GM19023 (cell line): Measurements from ENCODE around the gene PTPRZ1.

Experiments used
- ATAC-seq: cut with Tn5 transposase; IDR thresholded peaks from one replicate; pipeline ENCODE4 v1.9.1; 2021; ENCODE audit warnings: mild to moderate bottlenecking, moderate library complexity; ENCODE audit not compliant: unreplicated experiment

Gene PTPRZ1

DNA sequence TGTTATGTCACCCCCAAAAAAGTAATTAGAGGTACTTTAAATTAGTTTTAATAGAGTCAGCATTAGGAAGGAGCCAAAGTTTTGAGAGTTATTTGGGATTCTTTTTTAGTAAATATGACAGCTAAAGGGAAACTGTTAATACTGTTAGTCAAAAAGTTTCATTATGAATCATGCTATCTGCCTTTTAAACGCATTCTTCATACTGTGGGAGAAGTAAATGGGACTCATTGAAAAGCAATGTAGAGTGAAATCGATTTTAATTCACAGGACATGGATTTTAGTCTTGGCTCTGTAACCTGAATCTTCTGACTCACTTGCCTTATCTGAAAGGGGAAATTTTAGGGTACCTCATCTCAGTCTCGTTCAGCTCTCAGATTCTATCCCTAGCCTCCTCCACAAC, 165.9 kb downstream of the PTPRZ1 start:
- no peak for ATAC-seq

DNA sequence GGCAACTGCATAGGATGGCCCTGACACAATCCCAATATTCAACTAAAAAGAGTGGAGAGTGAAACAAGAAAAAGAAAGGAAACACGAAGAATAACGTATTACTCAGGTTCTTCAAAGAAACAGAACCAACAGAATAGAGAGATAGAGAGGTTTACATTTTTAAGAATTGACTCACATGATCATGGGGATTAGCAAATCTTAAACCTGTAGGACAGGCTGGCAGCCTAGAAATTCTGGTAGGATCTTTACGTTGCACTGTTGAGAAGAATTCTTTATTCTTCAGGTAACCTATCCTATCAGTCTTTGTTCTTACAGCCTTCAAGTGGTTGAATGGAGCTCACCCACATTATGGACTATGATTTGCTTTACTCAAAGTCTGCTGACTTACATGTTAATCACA, 167.2 kb downstream of the PTPRZ1 start:
- no peak for ATAC-seq

DNA sequence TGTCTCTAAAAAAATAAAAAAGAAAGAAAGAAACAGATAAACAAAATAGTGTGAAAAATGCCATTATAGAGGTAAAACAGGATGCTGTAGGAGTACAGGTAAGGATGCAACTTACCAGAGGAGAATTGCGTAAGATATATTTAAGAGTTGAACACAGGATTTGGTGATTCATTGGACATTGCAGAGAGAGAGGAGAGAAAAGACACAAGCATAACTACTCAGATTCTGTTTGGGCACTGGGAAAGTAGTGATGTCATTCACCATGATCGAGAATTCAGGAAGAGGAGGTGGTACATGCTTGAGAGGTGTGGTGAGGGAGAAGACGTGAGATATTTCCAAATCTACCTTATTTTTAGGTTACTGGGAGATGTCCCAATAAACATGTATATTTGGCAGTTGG, 173.4 kb downstream of the PTPRZ1 start:
- ATAC-seq: no peak

DNA sequence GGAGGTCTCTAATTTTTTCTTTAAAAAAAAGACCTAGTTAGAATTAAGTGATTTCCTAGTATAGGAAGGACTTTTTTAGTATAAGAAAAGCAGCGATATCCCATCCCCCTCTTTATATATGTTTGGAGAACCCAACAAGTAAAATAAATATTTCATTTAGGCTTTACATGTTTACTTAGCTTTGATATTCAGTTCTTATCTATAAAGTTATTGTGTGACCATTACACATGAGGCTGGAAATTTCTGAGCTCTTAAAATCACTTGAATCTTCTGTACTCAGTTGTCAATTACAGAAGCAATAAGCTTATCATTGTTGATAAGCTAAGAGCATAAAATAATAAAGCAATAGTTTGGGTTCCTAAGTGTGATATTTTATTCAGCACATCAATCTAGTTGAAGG, 181.4 kb downstream of the PTPRZ1 start:
- no peak for ATAC-seq

DNA sequence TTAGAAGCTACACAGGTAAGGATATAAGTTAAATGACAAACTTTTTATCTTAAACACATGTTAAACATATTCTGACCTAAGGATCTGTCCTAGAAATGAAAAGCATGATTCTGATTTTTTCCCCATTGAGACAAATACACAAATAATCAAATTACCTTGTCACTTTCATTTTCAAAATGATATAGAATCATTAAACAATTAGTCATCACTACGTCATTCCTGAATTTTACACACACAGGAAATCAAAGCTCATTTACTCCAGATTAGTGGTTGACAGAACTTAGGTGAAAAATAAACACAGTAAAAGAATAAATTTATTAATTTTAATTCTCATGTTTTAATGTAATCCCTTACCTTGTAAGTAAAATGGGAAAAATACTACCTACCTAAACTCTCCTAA, 182.1 kb downstream of the PTPRZ1 start:
- no peak for ATAC-seq

DNA sequence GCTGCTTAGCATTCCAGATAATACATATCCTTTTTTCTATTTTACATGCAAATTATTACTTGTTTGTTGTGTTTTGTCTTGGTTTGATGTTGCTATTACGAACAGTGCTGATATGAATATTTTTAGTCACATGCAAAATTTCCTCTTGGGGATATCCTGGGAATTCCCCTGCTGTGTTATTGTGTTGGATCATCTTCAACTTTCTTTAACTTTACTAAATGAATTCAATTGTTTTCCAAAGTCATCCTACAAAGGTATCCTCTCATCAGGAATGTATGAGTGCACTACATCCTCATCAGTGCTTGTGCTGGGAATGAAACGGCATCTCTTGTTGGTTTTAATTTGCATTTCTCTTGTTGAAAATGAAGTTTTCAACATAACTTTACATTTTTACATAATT, 184.0 kb downstream of the PTPRZ1 start:
- no peak for ATAC-seq

DNA sequence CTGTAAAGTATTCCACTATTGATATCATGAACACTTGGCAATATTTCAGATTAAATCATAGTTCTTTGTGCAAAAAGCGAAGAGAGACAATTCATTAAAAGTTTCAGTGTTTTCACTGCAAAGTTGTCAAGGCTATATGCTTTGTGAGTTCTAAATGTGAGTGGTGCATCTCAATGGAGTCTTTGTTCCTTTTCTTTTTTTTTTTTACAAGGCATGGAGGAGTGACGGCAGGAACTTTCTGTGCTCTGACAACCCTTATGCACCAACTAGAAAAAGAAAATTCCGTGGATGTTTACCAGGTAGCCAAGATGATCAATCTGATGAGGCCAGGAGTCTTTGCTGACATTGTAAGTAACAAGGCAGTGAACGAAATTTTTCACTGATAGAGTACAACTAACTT, 186.6 kb downstream of the PTPRZ1 start:
- ATAC-seq: no peak

DNA sequence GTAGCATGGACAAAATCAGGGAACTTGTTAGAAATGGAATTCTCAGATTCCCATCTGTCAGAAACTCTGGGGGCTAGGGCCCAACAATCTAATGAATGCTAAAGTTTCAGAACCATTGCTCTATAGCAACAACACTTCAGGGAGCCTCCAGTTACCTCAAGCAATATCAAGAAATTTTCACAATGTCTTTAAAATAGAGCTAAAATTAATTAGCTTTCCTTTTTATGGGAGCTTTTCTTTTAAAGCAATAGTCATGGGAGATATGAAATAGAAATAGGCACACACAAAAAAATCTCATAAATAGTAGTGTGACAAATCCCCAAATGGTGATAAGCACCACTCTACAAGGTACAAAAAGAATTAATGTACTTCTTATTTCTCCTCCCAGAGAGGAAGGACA, 190.2 kb downstream of the PTPRZ1 start:
- ATAC-seq: no peak

DNA sequence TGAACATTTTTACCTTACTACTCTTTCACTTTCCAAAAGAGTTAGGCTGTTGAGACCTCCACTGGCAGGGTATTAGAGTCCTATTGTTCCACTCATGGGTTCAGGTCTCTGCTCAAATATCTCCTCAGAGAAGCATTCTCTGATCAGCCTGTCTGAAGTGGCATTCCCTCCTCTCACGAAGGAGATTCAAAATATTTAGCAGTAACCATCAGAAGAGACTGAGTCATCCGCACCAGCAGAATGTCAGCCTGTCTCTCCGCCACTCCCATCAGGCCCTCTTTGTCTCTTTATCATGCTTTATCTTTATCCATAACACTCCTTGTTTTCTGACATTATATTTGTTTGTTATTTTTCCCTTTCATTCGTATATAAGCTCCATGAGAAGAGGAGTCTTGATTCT, 192.0 kb downstream of the PTPRZ1 start:
- ATAC-seq: no peak

DNA sequence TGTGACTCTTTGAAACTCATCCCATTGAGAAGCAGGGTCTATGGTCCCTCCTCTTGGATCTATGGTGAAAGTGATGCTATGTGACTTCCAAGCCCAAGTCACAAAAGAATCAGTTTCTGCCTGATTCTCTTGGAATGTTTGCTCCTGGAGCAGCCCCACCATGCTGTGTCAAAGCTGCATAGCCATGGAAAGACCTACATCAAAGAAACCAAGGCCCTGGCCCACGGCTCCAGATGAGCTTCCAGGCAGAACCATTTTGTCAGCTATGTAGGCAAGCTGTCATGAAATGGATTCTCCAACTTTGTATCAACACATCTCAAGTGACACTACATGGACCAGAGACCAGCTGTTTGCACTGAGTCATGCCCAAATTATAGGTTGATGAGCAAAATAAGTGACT, 194.1 kb downstream of the PTPRZ1 start:
- no peak for ATAC-seq

DNA sequence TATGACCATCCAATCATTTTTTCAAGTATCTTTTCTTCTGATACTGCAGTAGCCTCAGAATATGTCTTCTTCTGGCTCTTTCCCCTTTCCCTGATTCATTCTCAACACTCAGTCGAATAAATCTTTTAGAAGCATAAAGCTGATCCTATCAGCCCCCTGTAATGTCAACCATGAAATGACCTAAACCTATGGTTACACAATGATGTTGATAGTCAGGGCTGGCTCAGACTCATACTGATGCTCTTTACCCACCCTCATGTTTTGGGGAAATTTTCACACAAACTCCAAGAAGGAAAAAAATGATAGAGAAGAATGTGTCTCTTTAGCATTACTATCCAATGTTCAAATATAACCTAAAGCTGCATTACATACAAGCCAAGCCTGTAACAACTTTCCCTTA, 195.1 kb downstream of the PTPRZ1 start:
- ATAC-seq: no peak

DNA sequence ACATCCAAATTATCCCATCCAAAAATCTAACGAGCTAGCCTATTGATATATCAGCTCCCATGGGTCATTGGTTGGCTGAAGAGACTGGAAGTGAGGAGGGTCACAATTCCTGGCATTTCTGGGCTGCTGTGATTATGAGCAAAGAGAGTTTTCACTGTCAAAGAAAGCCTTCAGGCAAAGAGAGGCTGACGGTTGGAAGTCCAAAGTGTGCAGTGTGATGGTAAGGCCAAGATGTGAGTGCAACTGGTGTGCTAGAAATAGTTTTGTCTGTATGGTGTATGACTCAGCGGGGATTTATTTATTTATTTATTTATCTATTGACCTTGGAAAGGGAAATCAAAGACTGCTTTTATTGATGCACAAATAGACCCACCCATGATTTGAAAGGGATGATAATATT, 196.0 kb downstream of the PTPRZ1 start:
- no peak for ATAC-seq

DNA sequence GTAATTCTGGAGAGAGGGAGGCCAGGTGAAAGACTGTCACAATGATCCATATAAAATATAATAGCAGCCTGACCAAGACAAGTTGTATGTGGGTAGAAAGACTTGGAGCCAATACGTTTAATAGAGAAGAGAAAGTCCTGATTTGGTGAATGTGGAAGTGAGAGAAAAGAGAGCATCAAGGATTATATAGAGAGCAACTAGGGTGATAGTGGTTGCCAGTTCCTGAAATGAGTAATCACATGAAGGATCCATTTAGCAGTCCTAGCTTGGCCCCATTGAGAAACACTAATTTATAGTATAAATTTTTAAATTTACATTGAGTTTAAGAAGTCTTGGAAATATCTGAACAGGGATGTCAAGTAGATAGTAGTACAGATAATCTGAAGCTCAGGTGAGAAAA, 197.1 kb downstream of the PTPRZ1 start:
- ATAC-seq: no peak

DNA sequence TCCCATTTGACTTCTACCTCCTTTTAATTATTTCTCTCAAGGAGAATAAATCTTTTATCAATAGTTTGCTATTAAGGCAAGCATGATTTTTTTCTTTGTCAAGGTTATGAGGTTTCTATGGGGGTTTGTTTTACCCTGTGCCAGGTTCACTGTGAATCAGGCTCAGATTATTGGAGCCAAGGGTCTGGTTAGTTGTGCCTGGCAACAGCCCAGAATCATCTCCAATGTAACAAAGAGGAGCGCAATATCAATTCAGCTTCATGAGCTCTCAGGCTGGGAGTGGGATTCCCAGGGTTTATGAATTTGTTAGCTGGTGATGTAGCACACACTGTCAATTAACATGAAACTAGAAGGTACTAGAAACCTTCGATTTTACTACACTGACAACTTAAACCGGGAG, 197.9 kb downstream of the PTPRZ1 start:
- ATAC-seq: no peak

DNA sequence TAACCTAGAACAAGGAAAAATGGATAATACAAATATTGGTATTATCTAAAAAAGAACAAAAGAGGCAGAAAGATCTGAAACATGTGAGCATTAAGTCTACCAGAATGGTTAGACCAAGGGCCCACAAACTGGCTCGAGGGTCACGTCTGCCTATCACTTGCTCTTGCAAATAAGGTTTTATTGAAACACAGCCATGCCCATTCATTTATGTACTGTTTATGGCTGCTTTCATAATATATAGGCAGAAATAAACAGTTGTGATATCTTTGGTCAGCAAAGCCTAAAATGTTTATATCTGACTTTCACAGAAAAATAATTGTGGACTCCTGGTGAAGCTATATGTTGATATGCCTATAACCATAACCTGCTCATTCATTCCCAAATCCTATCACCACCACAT, 199.3 kb downstream of the PTPRZ1 start:
- no peak for ATAC-seq

DNA sequence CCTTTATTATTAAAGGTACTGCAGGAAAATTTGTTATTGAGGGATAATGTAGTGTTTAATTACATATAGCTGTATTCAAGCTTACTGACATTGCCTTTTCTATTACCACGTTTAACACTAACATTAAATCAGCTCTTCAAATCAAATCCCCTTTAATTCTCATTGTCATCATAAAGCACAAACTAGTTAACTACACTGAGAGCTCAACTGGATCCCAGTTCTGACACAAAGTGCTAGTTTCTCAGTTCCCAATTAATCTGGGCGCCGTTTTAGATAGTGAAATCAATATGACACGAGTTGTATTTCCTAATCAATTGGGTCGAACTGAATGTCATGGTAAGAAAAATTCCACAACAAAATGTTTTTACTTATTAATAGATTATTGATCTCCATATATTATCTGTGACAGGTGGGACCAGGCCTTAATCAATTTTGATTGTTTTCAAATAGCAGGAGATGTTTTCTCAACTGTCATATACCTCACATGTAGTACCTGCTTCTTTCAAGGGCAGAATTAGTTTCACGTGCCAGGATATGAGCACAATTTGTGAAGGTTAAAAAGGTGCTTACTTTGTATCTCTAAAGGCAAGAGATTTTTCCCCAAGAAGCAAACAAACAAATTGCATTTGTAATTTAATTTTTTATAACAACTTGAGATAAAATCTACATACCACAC, 200.1 kb downstream of the PTPRZ1 start:
- ATAC-seq: no peak

DNA sequence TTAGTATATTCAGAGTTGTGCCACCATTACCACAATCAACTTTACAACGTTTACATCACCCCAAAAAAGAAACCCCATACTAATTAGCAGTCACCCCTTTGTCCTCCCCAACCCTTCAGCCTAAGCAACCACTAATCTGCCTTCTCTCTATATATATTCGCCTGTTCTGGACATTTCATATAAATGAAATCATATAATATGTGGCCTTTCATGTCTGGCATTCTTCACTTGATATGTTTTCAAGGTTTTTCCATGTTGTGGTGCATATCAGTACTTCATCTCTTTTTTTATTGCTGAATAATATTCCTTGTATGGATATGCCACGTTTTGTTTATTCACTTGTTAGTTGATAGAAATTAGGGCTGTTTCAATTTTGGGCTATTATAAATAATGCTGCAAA, 200.7 kb downstream of the PTPRZ1 start:
- no peak for ATAC-seq

DNA sequence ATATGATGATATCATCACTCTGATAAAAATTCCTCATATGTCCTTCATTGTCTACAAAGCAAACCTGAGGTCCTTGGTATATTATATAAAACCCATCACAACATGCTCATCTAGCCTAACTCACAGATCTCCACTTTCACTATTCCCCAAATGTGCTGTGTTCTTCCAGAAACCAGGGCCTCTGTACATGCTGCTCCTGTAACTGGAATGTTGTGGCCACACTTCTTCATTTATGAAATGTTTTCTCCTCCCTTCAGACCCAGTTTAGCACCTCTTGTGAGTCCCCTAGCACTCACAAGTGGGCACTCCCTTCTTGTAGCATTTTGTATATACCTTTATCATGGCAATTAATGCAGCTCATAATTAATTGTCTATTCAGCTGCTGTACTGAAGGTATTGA, 209.2 kb downstream of the PTPRZ1 start:
- ATAC-seq: no peak

DNA sequence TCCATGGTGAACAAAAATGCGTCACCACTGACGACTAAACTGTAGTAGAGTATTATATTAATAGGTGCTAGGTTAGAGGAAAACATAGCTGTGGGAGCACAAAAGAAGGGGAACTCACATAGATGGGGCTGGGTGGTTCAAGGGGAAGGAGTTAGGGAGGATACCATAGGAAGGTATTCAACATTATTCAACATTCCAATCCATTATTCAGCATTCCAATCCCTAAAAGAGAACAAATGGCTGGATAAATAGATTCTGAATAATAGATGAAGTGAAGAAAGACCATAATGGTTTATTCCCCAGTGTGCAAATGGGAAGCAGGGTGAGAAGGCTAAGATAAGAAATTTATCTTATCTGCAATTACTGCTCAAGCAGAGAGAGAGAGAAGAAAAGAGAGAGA, 209.7 kb downstream of the PTPRZ1 start:
- ATAC-seq: no peak

DNA sequence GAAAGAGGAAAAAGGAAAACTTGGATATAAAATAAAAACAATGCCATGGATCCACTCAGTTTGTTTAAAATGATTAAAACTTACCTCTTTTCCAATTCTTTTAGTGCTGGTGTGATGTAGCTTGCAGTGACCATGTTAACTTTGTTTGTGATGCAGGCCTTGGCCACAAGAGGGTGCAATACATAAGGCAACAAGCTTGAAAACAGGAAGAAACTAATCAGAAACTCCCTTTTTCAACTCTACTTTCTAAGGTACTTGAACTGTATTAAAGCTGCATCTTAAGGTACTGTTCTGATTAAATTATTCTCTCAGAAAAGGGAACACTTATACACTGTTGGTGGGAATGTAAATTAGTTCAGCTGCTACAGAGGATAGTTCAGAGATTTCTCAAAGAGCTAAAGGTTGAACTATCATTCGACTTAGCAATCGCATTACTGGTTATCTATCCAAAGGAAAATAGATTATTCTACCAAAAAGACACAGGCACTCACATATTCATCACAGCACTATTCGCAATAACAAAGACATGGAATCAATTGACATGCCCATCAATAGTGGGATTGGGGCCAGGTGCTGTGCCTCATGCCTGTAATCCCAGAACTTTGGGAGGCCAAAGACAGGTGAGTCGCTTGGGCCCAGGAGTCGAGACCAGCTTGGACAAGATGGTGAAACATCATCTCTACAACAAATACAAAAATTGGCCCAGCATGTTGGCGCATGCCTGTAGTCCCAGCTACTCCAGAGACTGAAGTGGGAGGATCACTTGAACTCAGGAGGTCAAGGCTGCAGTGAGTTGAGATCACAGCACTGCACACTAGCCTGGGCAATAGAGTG, 220.2 kb downstream of the PTPRZ1 start:
- peak; percentile 99 for ATAC-seq

DNA sequence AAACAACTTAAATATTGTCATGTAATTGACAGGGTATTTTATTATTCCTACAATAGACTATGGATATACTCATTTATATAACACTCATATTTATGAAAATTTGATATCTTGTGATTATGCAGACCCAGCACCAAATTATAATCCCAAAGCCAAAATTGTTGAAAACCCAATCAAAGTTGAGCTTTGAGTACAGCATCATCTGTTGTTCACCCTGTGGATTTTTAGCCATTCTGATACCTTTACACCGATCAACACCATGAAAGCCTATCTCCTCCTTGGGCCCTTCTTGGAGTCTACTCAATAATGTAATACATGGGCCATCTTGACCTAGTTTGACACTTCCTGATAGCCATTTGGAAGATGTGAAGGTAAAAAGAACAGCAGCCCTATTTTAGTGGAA, 221.6 kb downstream of the PTPRZ1 start:
- ATAC-seq: no peak

DNA sequence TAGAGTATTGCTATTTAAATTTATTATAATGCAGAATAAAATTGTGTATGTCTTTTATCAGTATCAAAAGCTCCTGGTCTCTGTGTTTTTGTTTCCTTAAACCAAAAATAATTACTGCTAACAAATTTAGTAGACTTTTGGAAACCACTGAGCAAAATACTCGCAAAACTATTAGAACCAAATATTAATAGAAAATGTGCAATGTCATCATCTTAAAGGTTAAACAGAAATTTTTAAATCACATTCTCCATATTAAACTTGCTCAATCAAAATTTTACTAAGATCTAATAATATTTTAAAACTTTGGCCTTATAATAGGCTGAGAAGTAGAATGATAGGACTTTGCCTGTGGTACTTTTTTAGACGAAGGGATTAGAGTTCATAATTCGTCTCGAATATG, 222.7 kb downstream of the PTPRZ1 start:
- ATAC-seq: no peak

DNA sequence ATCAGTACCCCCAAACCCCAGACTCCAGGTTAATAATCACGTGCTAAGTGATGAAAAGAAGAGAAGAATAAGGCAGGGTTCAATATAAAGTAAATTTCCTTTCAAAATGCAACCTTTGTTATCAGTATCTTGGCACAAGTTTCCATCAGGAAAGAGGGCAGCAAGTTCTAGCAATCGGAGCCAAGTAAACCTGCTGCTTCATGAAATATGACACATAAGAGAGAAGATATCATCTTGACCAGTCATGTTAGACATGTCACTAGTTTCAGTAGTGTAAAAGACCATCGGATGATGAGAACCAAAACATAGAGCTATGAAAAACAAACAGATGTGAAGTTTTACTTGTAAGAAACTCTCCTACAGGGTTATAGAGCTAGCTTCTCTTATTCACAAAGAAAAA, 227.1 kb downstream of the PTPRZ1 start:
- no peak for ATAC-seq
